ENCODE measurements around the gene TEAD3. TPM values are rescaled to one million over a fixed set of nuclear protein-coding genes. Genes with fewer than 3 reads are reported as not detected.

Gene TEAD3
- total RNA-seq, 4 donors from 2014 or later: 13.7 to 33.5 (median 29.3) TPM

- TF ChIP-seq POLR2A (IDR thresholded peaks at IDR 0.05) (no peak), CTCF (IDR thresholded peaks at IDR 0.05) (no peak)
- Histone ChIP-seq H3K4me1 (peaks cover 7 to 32% (median 9%) of the 10 kb centered on the region in 3 donors), H3K27me3 (peaks cover 0 to 65% (median 0%) of the 10 kb centered on the region in 4 donors), H3K36me3 (no peaks in the 10 kb centered on the region), H3K9me3 (no peaks in the 10 kb centered on the region), H3K27ac (no peak overlapping the region), H3K4me3 (no peak overlapping the region)
- no peak for DNase-seq
- intact Hi-C loops (cut with DNase I): no loop called here
- 76 to 84% methylated on average over 5 of the region's 6 CpGs for WGBS, 2 donors
Observed at GRCh38 chr6:35500782-35501181, 3.9 kb upstream of the TEAD3 start.

- TF ChIP-seq CTCF (IDR thresholded peaks at IDR 0.05): no peak
- TF ChIP-seq POLR2A (IDR thresholded peaks at IDR 0.05): no peak
- H3K4me3 ChIP-seq: no peak overlapping the region
- H3K36me3 ChIP-seq: no peaks in the 10 kb centered on the region
- H3K27ac ChIP-seq: no peak overlapping the region
- no peaks in the 10 kb centered on the region for H3K9me3 ChIP-seq
- no peak for DNase-seq
- WGBS, 2 donors: 77 to 81% methylated on average over 4 of the region's 4 CpGs
- peaks cover 0 to 51% (median 0%) of the 10 kb centered on the region in 4 donors for H3K27me3 ChIP-seq
- peaks cover 18 to 44% (median 20%) of the 10 kb centered on the region in 3 donors for H3K4me1 ChIP-seq
- intact Hi-C loops (cut with DNase I): no loop called here
Observed at GRCh38 chr6:35499372-35499771, 2.5 kb upstream of the TEAD3 start.

GRCh38 chr6:35498422-35499067, 1.7 kb upstream of the TEAD3 start:
- H3K4me1 ChIP-seq: peaks cover 27 to 53% (median 28%) of the 10 kb centered on the region in 3 donors
- WGBS, 2 donors: 21 to 29% methylated on average over 11 to 14 of the region's 14 CpGs
- no peak for DNase-seq
- H3K27ac ChIP-seq: peak overlapping the region; percentile 95 to 99 (median 98)
- intact Hi-C loops (cut with DNase I): no loop called here
- TF ChIP-seq CTCF (IDR thresholded peaks at IDR 0.05) (no peak), POLR2A (IDR thresholded peaks at IDR 0.05) (no peak)
- peak overlapping the region; percentile 83 to 96 (median 92) for H3K4me3 ChIP-seq
- no peaks in the 10 kb centered on the region for H3K9me3 ChIP-seq
- H3K36me3 ChIP-seq: peaks cover 0 to 3% (median 0%) of the 10 kb centered on the region in 3 donors
- H3K27me3 ChIP-seq: peaks cover 0 to 44% (median 0%) of the 10 kb centered on the region in 4 donors

GRCh38 chr6:35497571-35498421, 917 bp upstream of the TEAD3 start:
- 8% methylated on average over 17 of the region's 77 CpGs; no CpG with 5 or more reads in 1 of the 2 donors for WGBS, 2 donors
- Histone ChIP-seq H3K27ac (peak overlapping the region; percentile 95 to 99 (median 98)), H3K4me1 (peaks cover 28 to 60% (median 29%) of the 10 kb centered on the region in 3 donors), H3K4me3 (peak overlapping the region; percentile 83 to 96 (median 92)), H3K36me3 (peaks cover 0 to 4% (median 0%) of the 10 kb centered on the region in 3 donors), H3K9me3 (no peaks in the 10 kb centered on the region), H3K27me3 (peaks cover 0 to 41% (median 0%) of the 10 kb centered on the region in 4 donors)
- TF ChIP-seq CTCF (IDR thresholded peaks at IDR 0.05) (peak in 1 of 6 experiments; percentile 2), POLR2A (IDR thresholded peaks at IDR 0.05) (peak in 2 of 4 donors; percentile 3 to 4)
- no peak for DNase-seq
- intact Hi-C loops (cut with DNase I): no loop called here

Measured in esophagus squamous epithelium (tissue), 5 donors.